HG02759 (cell line): ENCODE results near the gene SRPX.
A peak's percentile ranks its signal among the peaks of the same experiment; 100 is the strongest.

ENCODE experiments used
- ATAC-seq: cut with Tn5 transposase; IDR thresholded peaks from one replicate; pipeline ENCODE4 v1.9.1; 2021; ENCODE audit warnings: mild to moderate bottlenecking, moderate library complexity; ENCODE audit not compliant: unreplicated experiment

SRPX gene

GRCh38 chrX:38220415-38221390, at the start of gene SRPX:
TSS of gene SRPX (minus strand) at chrX:38220871. CDS start at chrX:38220792, 79 bp downstream.
- ATAC-seq: peak; percentile 28

GRCh38 chrX:38268011-38268410, 47.3 kb upstream of the SRPX start:
- ATAC-seq: no peak

- no peak for ATAC-seq
Measured at GRCh38 chrX:38262715-38263620, 42.3 kb upstream of the SRPX start.

- ATAC-seq: peak; percentile 45
Measured at GRCh38 chrX:38260231-38260630, 39.6 kb upstream of the SRPX start.

GRCh38 chrX:38256019-38256418, 35.3 kb upstream of the SRPX start:
- ATAC-seq: no peak

GRCh38 chrX:38249965-38250364, 29.3 kb upstream of the SRPX start:
- ATAC-seq: no peak

- ATAC-seq: no peak
Measured at GRCh38 chrX:38247051-38247450, 26.4 kb upstream of the SRPX start.

- no peak for ATAC-seq
Measured at GRCh38 chrX:38240541-38240940, 19.9 kb upstream of the SRPX start.

GRCh38 chrX:38236901-38237615, 16.4 kb upstream of the SRPX start:
- no peak for ATAC-seq

- ATAC-seq: no peak
Measured at GRCh38 chrX:38233891-38234667, 13.4 kb upstream of the SRPX start.

- ATAC-seq: no peak
Measured at GRCh38 chrX:38232079-38232686, 11.5 kb upstream of the SRPX start.

- ATAC-seq: no peak
Measured at GRCh38 chrX:38225093-38225492, 4.4 kb upstream of the SRPX start.

GRCh38 chrX:38224160-38224559, 3.5 kb upstream of the SRPX start:
- no peak for ATAC-seq

GRCh38 chrX:38221391-38221929, 789 bp upstream of the SRPX start:
- no peak for ATAC-seq

GRCh38 chrX:38220024-38220414, 652 bp downstream of the SRPX start:
- peak; percentile 64 for ATAC-seq

- ATAC-seq: no peak
Measured at GRCh38 chrX:38216642-38217041, 4.0 kb downstream of the SRPX start.

GRCh38 chrX:38214551-38215531, 5.8 kb downstream of the SRPX start:
- no peak for ATAC-seq

- no peak for ATAC-seq
Measured at GRCh38 chrX:38214044-38214443, 6.6 kb downstream of the SRPX start.
